ENCODE data around the gene SLC25A15.
"Not testable (repeated sequence)": the region's sequence is repeated elsewhere in the genome, so short reads cannot be mapped to it uniquely, and the experiment has no call there.

Gene SLC25A15

GRCh38 chr13:40782971-40783370, 6.4 kb upstream of the SLC25A15 start:
- not testable (repeated sequence) for DNase-seq

- DNase-seq = no peak
Observed at GRCh38 chr13:40784540-40784939, 4.9 kb upstream of the SLC25A15 start.

GRCh38 chr13:40786568-40786996, 2.8 kb upstream of the SLC25A15 start:
- DNase-seq = no peak

GRCh38 chr13:40787062-40787461, 2.3 kb upstream of the SLC25A15 start:
- DNase-seq = no peak

- peak; percentile 6 for DNase-seq
Observed at GRCh38 chr13:40788540-40789274, 704 bp upstream of the SLC25A15 start.

- DNase-seq = no peak
Observed at GRCh38 chr13:40790154-40790616, 774 bp downstream of the SLC25A15 start.

GRCh38 chr13:40792284-40793051, 3.1 kb downstream of the SLC25A15 start:
- DNase-seq = no peak

GRCh38 chr13:40793339-40793738, 3.9 kb downstream of the SLC25A15 start:
- no peak for DNase-seq

- no peak for DNase-seq
Observed at GRCh38 chr13:40794414-40795368, 5.3 kb downstream of the SLC25A15 start.

- no peak for DNase-seq
Observed at GRCh38 chr13:40796649-40797048, 7.2 kb downstream of the SLC25A15 start.

- no peak for DNase-seq
Observed at GRCh38 chr13:40798380-40798779, 9.0 kb downstream of the SLC25A15 start.

- no peak for DNase-seq
Observed at GRCh38 chr13:40799508-40799907, 10.1 kb downstream of the SLC25A15 start.

GRCh38 chr13:40800559-40800958, 11.1 kb downstream of the SLC25A15 start:
- DNase-seq = no peak

GRCh38 chr13:40801255-40802217, 12.1 kb downstream of the SLC25A15 start:
- DNase-seq = no peak

- DNase-seq = no peak
Observed at GRCh38 chr13:40803316-40803715, 13.9 kb downstream of the SLC25A15 start.

- no peak for DNase-seq
Observed at GRCh38 chr13:40806241-40806640, 16.8 kb downstream of the SLC25A15 start.

GRCh38 chr13:40809471-40809870, 20.1 kb downstream of the SLC25A15 start:
- no peak for DNase-seq

GRCh38 chr13:40812102-40812501, 22.7 kb downstream of the SLC25A15 start:
- DNase-seq = no peak

GRCh38 chr13:40812724-40813445, 23.5 kb downstream of the SLC25A15 start:
- no peak for DNase-seq

GRCh38 chr13:40813667-40814454, 24.4 kb downstream of the SLC25A15 start:
- no peak for DNase-seq

Measured in eye (tissue), 1 donor.